ENCODE data around the gene MYOM1. TPM values are rescaled to one million over a fixed set of nuclear protein-coding genes. Genes with fewer than 3 reads are reported as not detected.
A peak's percentile ranks its signal among the peaks of the same experiment; 100 is the strongest.

Gene MYOM1
- total RNA-seq, 1 donor from 2014 or later, result 1.1 TPM

DNA sequence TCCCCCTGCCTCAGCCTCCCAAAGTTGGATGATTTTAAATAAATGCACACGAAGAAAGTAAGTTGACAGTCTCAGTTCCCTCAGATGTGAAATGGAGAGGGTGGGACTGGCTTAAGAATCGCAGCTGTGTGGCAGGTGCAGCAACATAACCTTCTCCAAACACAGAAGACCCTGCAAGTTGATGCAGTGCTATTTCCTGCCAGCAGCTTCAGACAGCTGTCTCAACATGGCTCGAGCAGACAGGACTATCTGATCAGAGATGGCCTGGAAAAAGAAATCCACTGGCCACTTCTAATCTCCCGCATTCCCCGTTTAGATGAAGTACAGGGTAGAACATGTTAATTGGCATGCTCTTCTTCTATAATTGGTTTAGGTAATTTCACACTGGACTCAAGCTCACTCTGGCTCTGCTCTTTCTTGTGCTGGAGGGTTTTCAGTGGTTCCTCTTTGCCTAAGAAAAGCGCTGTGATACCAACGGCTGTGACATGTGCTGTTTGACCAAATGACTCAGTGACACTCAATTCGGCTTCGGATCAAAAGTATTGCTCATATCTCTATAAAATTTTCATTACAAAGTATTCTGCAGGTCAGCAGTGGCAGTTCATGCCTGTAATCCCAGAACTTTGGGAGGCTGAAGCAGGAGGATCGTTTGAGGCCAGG lies 40.2 kb downstream of the MYOM1 start:
- TF ChIP-seq, protein P1, sequence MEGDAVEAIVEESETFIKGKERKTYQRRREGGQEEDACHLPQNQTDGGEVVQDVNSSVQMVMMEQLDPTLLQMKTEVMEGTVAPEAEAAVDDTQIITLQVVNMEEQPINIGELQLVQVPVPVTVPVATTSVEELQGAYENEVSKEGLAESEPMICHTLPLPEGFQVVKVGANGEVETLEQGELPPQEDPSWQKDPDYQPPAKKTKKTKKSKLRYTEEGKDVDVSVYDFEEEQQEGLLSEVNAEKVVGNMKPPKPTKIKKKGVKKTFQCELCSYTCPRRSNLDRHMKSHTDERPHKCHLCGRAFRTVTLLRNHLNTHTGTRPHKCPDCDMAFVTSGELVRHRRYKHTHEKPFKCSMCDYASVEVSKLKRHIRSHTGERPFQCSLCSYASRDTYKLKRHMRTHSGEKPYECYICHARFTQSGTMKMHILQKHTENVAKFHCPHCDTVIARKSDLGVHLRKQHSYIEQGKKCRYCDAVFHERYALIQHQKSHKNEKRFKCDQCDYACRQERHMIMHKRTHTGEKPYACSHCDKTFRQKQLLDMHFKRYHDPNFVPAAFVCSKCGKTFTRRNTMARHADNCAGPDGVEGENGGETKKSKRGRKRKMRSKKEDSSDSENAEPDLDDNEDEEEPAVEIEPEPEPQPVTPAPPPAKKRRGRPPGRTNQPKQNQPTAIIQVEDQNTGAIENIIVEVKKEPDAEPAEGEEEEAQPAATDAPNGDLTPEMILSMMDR (IDR thresholded peaks at IDR 0.05; ENCODE audit: unreplicated experiment), result no peak
- Mint-ChIP-seq H3K27me3 (no peaks in the 10 kb centered on the region), H3K4me1 (ENCODE audit: low read depth) (peaks cover 8% of the 10 kb centered on the region), H3K36me3 (ENCODE audit: insufficient read depth) (no peaks in the 10 kb centered on the region), H3K27ac (no peak overlapping the region), H3K9me3 (ENCODE audit: low read depth) (no peaks in the 10 kb centered on the region), H3K4me3 (ENCODE audit: low read depth) (no peak overlapping the region)
- DNase-seq (ENCODE audit: low spot score, unreplicated experiment), result no peak

DNA sequence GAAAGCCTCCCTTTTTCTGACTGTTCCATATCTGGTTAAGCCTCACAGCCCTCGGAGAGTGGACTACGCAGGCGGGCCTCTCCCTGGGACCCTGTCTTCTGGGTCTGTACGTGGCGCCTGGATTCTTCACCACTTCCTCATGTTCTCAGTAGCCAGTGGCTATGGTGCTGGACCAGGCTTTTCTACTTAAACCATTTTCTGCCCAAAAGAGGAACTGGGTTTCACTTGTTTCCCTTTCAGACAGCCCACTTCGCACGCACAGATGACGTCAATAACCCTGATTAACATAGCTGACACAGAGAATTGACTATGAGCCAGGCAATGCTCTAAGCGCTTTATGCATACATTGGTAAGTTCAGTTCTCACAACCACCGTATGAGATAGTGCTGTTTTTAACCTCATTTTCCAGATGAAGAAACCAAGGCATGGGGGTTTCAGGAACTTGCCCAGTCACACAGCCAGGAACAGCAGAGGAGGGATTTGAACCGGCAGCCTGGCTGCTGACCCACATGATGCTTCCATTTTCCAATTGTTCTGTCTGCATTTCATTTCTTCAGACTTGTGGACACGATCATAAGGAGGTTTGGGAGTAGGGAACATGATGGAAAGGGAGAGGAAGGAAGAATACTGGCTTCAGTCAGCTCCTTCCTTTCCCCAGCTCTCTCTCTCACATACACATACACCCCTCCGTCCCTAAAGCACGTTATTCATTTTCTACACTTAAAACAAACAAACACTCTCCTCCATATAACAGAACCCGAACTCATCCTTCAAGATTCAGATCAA lies 41.7 kb downstream of the MYOM1 start:
- H3K36me3 Mint-ChIP-seq (ENCODE audit: insufficient read depth), result no peaks in the 10 kb centered on the region
- H3K27ac Mint-ChIP-seq, result no peak overlapping the region
- TF ChIP-seq, protein P1 (IDR thresholded peaks at IDR 0.05; ENCODE audit: unreplicated experiment), result no peak

DNA sequence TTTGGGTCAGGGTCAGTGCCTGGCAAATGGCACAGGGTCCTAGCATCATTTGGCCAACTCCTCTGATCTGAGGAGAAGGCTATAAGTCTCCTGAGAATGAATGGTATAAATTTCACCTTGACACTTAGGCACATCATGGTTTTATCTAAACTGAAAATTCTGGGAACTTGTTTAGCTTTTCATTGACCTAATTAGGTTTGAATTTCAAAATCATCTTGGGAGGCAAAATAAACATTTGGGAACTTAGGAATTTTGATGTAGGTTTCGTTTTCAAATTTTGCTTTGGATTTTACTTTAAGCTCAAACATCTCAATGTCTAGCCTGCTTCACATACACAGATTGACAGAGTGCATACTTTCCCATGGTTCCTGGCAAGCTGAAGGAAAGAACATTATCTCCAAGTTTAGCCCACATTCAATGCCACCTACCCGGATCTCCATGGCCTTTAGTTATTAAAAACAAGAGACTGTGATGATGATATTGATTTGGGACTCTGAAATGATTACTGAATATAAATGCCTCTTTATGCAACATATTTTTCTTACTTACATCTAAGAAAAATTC lies 44.5 kb downstream of the MYOM1 start:
- H3K4me1 Mint-ChIP-seq (ENCODE audit: low read depth), result peaks cover 14% of the 10 kb centered on the region
- TF ChIP-seq, protein P1 (IDR thresholded peaks at IDR 0.05; ENCODE audit: unreplicated experiment), result no peak
- no peak overlapping the region for H3K4me3 Mint-ChIP-seq (ENCODE audit: low read depth)
- H3K27me3 Mint-ChIP-seq, result no peaks in the 10 kb centered on the region
- no peaks in the 10 kb centered on the region for H3K9me3 Mint-ChIP-seq (ENCODE audit: low read depth)
- DNase-seq (ENCODE audit: low spot score, unreplicated experiment), result no peak
- H3K27ac Mint-ChIP-seq, result no peak overlapping the region
- no peaks in the 10 kb centered on the region for H3K36me3 Mint-ChIP-seq (ENCODE audit: insufficient read depth)

More for the DNA sequence above, 41.7 kb downstream of the MYOM1 start:
- H3K4me3 Mint-ChIP-seq (ENCODE audit: low read depth), result no peak overlapping the region
- peaks cover 3% of the 10 kb centered on the region for H3K4me1 Mint-ChIP-seq (ENCODE audit: low read depth)
- no peaks in the 10 kb centered on the region for H3K27me3 Mint-ChIP-seq
- no peaks in the 10 kb centered on the region for H3K9me3 Mint-ChIP-seq (ENCODE audit: low read depth)
- no peak for DNase-seq (ENCODE audit: low spot score, unreplicated experiment)

DNA sequence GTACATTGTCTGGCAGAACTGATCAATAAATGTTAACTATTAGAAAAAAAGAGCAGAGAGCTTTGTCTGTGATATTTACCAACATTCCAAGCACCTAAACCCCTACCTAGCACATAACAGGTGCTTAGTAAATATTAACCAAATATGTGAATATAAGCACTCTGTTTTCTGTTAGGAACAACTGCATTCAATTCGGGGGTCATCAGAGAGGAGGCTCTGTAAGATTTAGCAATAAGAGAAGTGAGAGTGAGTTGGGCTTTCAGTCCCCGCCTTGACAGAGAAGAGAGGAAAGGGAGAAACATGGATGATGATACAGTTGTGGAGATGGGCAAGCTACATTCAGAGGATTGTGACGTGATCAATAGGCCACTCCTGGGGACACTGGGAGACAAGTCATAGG lies 47.7 kb downstream of the MYOM1 start:
- TF ChIP-seq, protein P1 (IDR thresholded peaks at IDR 0.05; ENCODE audit: unreplicated experiment), result no peak
- H3K36me3 Mint-ChIP-seq (ENCODE audit: insufficient read depth), result no peaks in the 10 kb centered on the region
- H3K9me3 Mint-ChIP-seq (ENCODE audit: low read depth), result no peaks in the 10 kb centered on the region
- H3K27ac Mint-ChIP-seq, result peak overlapping the region; percentile 89
- DNase-seq (ENCODE audit: low spot score, unreplicated experiment), result no peak
- H3K4me1 Mint-ChIP-seq (ENCODE audit: low read depth), result peaks cover 14% of the 10 kb centered on the region
- H3K4me3 Mint-ChIP-seq (ENCODE audit: low read depth), result no peak overlapping the region
- H3K27me3 Mint-ChIP-seq, result no peaks in the 10 kb centered on the region

DNA sequence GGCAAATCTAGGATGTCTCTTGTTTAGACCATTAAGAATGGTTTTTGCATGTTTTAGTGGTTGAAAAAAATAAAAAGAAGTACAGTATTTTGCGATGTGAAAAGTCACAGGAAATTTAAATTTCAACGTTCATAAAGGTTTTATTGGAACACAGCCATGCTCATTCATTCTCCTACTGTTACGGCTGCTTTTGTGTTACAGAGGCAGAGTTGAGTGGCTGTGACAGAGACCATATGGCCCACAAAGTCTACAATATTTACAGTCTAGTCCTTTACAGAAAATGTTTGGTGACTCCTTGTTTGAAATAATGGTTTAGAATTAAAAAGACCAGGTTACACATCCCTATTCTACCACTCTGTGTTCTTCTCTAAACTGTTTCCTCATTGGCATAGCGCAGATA lies 48.1 kb downstream of the MYOM1 start:
- H3K27ac Mint-ChIP-seq, result peak overlapping the region; percentile 89
- TF ChIP-seq, protein P1 (IDR thresholded peaks at IDR 0.05; ENCODE audit: unreplicated experiment), result no peak
- H3K9me3 Mint-ChIP-seq (ENCODE audit: low read depth), result no peaks in the 10 kb centered on the region
- peaks cover 14% of the 10 kb centered on the region for H3K4me1 Mint-ChIP-seq (ENCODE audit: low read depth)
- no peaks in the 10 kb centered on the region for H3K27me3 Mint-ChIP-seq
- no peak for DNase-seq (ENCODE audit: low spot score, unreplicated experiment)
- H3K36me3 Mint-ChIP-seq (ENCODE audit: insufficient read depth), result no peaks in the 10 kb centered on the region
- no peak overlapping the region for H3K4me3 Mint-ChIP-seq (ENCODE audit: low read depth)

Measured in progenitor cell of endocrine pancreas (in vitro differentiated cells).